WTC11 (cell line): ENCODE measurements around the gene ANO4. TPM values are rescaled to one million over a fixed set of nuclear protein-coding genes. Genes with fewer than 3 reads are reported as not detected.

Experiments used
- ATAC-seq: fragments of 200-7000 bp; cut with Tn5 transposase; 2 replicates; pipeline ENCODE4 v1.10.0; 2021; ENCODE audit warnings: mild to moderate bottlenecking, moderate library complexity
- CTCF ChIA-PET: fragments of 300-600 bp; sonication (Branson Sonifier 250); formaldehyde crosslinking; loops from one replicate; lab custom pipeline; 2021; ENCODE audit warnings: antibody characterized with exemption; lab: Charles Lee
- POLR2A ChIA-PET: fragments of 350-600 bp; sonication (Branson Sonifier 250); formaldehyde crosslinking; loops from one replicate; lab custom pipeline; 2021; ENCODE audit warnings: antibody characterized with exemption; lab: Charles Lee
- DNase-seq: peaks from one replicate; pipeline ENCODE4 v3.0.0; 2021; ENCODE audit warnings: low spot score
- H3K27ac Mint-ChIP-seq: 2 replicates; pipeline ENCODE4 v1.8.0; 2021; ENCODE audit warnings: mixed read lengths
- H3K27me3 Mint-ChIP-seq: 2 replicates; pipeline ENCODE4 v1.8.0; 2021; ENCODE audit warnings: low read depth, mild to moderate bottlenecking, moderate library complexity, mixed read lengths
- H3K36me3 Mint-ChIP-seq: 2 replicates; pipeline ENCODE4 v1.8.0; 2021; ENCODE audit warnings: mixed read lengths
- H3K4me1 Mint-ChIP-seq: 2 replicates; pipeline ENCODE4 v1.8.0; 2022; ENCODE audit warnings: mixed read lengths
- H3K4me3 Mint-ChIP-seq: 2 replicates; pipeline ENCODE4 v1.8.0; 2021; ENCODE audit warnings: mild to moderate bottlenecking, moderate library complexity, mixed read lengths
- H3K9me3 Mint-ChIP-seq: 2 replicates; pipeline ENCODE4 v1.8.0; 2021; ENCODE audit warnings: mixed read lengths
- ARID4B ChIP-seq: sonication (generic); formaldehyde crosslinking; IDR thresholded peaks from 2 replicates; pipeline ENCODE4 v1.8.0; 2023; ENCODE audit warnings: missing genetic modification reagents, mild to moderate bottlenecking, borderline replicate concordance
- CREM ChIP-seq: sonication (generic); formaldehyde crosslinking; IDR thresholded peaks from 2 replicates; pipeline ENCODE4 v1.8.1; 2022; ENCODE audit warnings: mild to moderate bottlenecking, missing genetic modification reagents, moderate library complexity
- E2F4 ChIP-seq: sonication (generic); formaldehyde crosslinking; IDR thresholded peaks from 2 replicates; pipeline ENCODE4 v1.8.1; 2022; ENCODE audit warnings: low read depth, mild to moderate bottlenecking, moderate library complexity, missing genetic modification reagents, borderline replicate concordance
- EMX1 ChIP-seq: fragments of 250-450 bp; sonication (Bioruptor Pico); IDR thresholded peaks from 2 replicates; pipeline ENCODE4 v1.8.0; 2021; ENCODE audit warnings: mild to moderate bottlenecking
- ESRRA ChIP-seq: sonication (generic); formaldehyde crosslinking; IDR thresholded peaks from 2 replicates; pipeline ENCODE4 v1.8.1; 2022; ENCODE audit warnings: mild to moderate bottlenecking, missing genetic modification reagents, borderline replicate concordance
- FOXJ3 ChIP-seq: sonication (generic); formaldehyde crosslinking; IDR thresholded peaks from 2 replicates; pipeline ENCODE4 v1.9.0; 2021; ENCODE audit warnings: missing genetic modification reagents, mild to moderate bottlenecking, borderline replicate concordance
- GRHL2 ChIP-seq: fragments of 250-450 bp; sonication (Bioruptor Pico); IDR thresholded peaks from 2 replicates; pipeline ENCODE4 v1.8.0; 2022; ENCODE audit warnings: mild to moderate bottlenecking, moderate library complexity; ENCODE audit not compliant: insufficient replicate concordance, severe bottlenecking
- MXD4 ChIP-seq: fragments of 250-450 bp; sonication (Bioruptor Pico); IDR thresholded peaks from 2 replicates; pipeline ENCODE4 v1.8.0; 2021; ENCODE audit warnings: mild to moderate bottlenecking, moderate library complexity, borderline replicate concordance
- RORB ChIP-seq: fragments of 250-450 bp; sonication (Bioruptor Pico); IDR thresholded peaks from 2 replicates; pipeline ENCODE4 v1.9.0; 2021; ENCODE audit warnings: mild to moderate bottlenecking
- SMAD4 ChIP-seq: sonication (generic); formaldehyde crosslinking; IDR thresholded peaks from 2 replicates; pipeline ENCODE4 v1.8.0; 2022; ENCODE audit warnings: mild to moderate bottlenecking, missing genetic modification reagents
- SP1 ChIP-seq: sonication (generic); formaldehyde crosslinking; conservative IDR thresholded peaks from 2 replicates; pipeline ENCODE4 v1.8.1; 2022; ENCODE audit warnings: missing genetic modification reagents
- TEAD4 ChIP-seq: sonication (generic); formaldehyde crosslinking; IDR thresholded peaks from 2 replicates; pipeline ENCODE4 v1.8.0; 2022; ENCODE audit warnings: mild to moderate bottlenecking, missing genetic modification reagents
- TP53 ChIP-seq: sonication (generic); formaldehyde crosslinking; IDR thresholded peaks from 2 replicates; pipeline ENCODE4 v1.8.1; 2023; ENCODE audit warnings: mild to moderate bottlenecking, missing genetic modification reagents
- USF1 ChIP-seq: sonication (generic); formaldehyde crosslinking; IDR thresholded peaks from 2 replicates; pipeline ENCODE4 v1.8.0; 2022; ENCODE audit warnings: mild to moderate bottlenecking, missing genetic modification reagents
- ZMAT4 ChIP-seq: fragments of 250-450 bp; sonication (Bioruptor Pico); IDR thresholded peaks from 2 replicates; pipeline ENCODE4 v1.9.0; 2021; ENCODE audit warnings: mild to moderate bottlenecking
- ZNF121 ChIP-seq: sonication (generic); formaldehyde crosslinking; IDR thresholded peaks from 2 replicates; pipeline ENCODE4 v1.8.0; 2023; ENCODE audit warnings: missing genetic modification reagents
- ZNF138 ChIP-seq: sonication (generic); formaldehyde crosslinking; conservative IDR thresholded peaks from 2 replicates; pipeline ENCODE4 v1.8.1; 2022; ENCODE audit warnings: mild to moderate bottlenecking, moderate library complexity, missing genetic modification reagents
- ZNF219 ChIP-seq: sonication (generic); formaldehyde crosslinking; IDR thresholded peaks from 2 replicates; pipeline ENCODE4 v1.8.0; 2023; ENCODE audit warnings: missing genetic modification reagents, mild to moderate bottlenecking, borderline replicate concordance
- ZNF317 ChIP-seq: sonication (generic); formaldehyde crosslinking; IDR thresholded peaks from 2 replicates; pipeline ENCODE4 v1.8.1; 2023; ENCODE audit warnings: low read depth, mild to moderate bottlenecking, moderate library complexity, missing genetic modification reagents, borderline replicate concordance
- ZNF396 ChIP-seq: fragments of 250-450 bp; sonication (Bioruptor Pico); IDR thresholded peaks from 2 replicates; pipeline ENCODE4 v1.8.0; 2021; ENCODE audit warnings: mild to moderate bottlenecking, moderate library complexity, borderline replicate concordance
- ZNF512 ChIP-seq: sonication (generic); formaldehyde crosslinking; IDR thresholded peaks from 2 replicates; pipeline ENCODE4 v1.8.1; 2022; ENCODE audit warnings: missing genetic modification reagents, borderline replicate concordance
- total RNA-seq: library from RNA; stranded (reverse); gene quantifications from 3 replicates; pipeline ENCODE4 v1.2.3, GENCODE V29; 2021

ANO4 gene
- total RNA-seq, 1 experiment from 2014 or later: 2.6 TPM

- TF ChIP-seq ZNF138 (no peak), RORB (CRISPR knock-in tag) (no peak), GRHL2 (CRISPR knock-in tag) (no peak), ZNF317 (CRISPR knock-in tag) (no peak), ZNF512 (CRISPR knock-in tag) (no peak)
These were observed 64.6 kb downstream of the ANO4 start (continued) for GRCh38 chr12:100859063-100859627.

GRCh38 chr12:100860611-100861010 lies 66.0 kb downstream of the ANO4 start:
- Mint-ChIP-seq H3K27ac (no peak overlapping the region), H3K27me3 (no peaks in the 10 kb centered on the region), H3K36me3 (0 out of 2 replicates have a peak, but pooled peaks cover 2% of the 10 kb centered on the region), H3K9me3 (peaks cover 7% of the 10 kb centered on the region), H3K4me3 (no peak overlapping the region), H3K4me1 (no peaks in the 10 kb centered on the region)
- no peak for DNase-seq
- CTCF ChIA-PET: no interaction called here
- POLR2A ChIA-PET: no interaction called here
- TF ChIP-seq E2F4 (CRISPR knock-in tag) (no peak), USF1 (CRISPR knock-in tag) (no peak), ZNF121 (CRISPR knock-in tag) (no peak), TEAD4 (CRISPR knock-in tag) (no peak), EMX1 (CRISPR knock-in tag) (no peak), ZNF317 (CRISPR knock-in tag) (no peak), SP1 (CRISPR knock-in tag) (no peak), ESRRA (CRISPR knock-in tag) (no peak), ARID4B (no peak), TP53 (CRISPR knock-in tag) (no peak), MXD4 (no peak), SMAD4 (CRISPR knock-in tag) (no peak), FOXJ3 (CRISPR knock-in tag) (no peak), ZMAT4 (CRISPR knock-in tag) (no peak), ZNF219 (CRISPR knock-in tag) (no peak), ZNF396 (CRISPR knock-in tag) (no peak), CREM (no peak)
- ATAC-seq: no peak
